ENCODE results near the gene ATR. TPM values are rescaled to one million over a fixed set of nuclear protein-coding genes. Genes with fewer than 3 reads are reported as not detected.

ATR gene
- total RNA-seq, 1 experiment from 2014 or later = 15.6 TPM

DNA sequence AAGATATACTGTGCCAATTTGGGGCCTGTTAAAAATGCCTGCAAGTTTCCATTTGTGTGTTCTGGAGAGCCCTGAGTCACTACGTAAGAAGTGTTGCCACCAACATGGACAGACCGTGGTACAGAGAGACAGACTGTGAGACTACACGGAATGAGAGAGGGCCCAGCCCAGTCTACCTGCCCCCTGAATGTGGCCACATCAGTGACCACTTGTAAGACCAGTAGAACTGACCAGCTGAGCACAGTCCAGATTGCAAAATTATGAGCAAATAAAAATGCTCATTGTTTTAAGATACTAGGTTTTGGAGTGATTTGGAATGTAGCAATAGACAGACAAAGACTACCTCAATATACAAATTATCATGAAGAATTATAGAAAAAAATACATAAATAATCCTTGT is 42.0 kb downstream of the ATR start:
- no peaks in the 10 kb centered on the region for H3K4me1 ChIP-seq (ENCODE audit: insufficient read depth, low read length)
- POLR2A ChIA-PET (ENCODE audit: unreplicated experiment) = no interaction called here
- CTCF ChIA-PET = no interaction called here
- ATAC-seq (no peak), DNase-seq (no peak)
- no peak overlapping the region for H3K4me3 ChIP-seq (ENCODE audit: low read length)
- H3F3A ChIP-seq (ENCODE audit: low read length, unreplicated experiment) = no peaks in the 10 kb centered on the region
- H4K20me1 ChIP-seq (ENCODE audit: low read length) = no peaks in the 10 kb centered on the region
- intact Hi-C loops (cut with micrococcal nuclease) = no loop called here
- no peaks in the 10 kb centered on the region for H3K27me3 ChIP-seq (ENCODE audit: low read length)
- no peaks in the 10 kb centered on the region for H3K9me2 ChIP-seq (replicated peaks; ENCODE audit: low read length)
- peaks cover 8% of the 10 kb centered on the region for H3K36me3 ChIP-seq (ENCODE audit: low read depth, low read length)
- no peak overlapping the region for H3K4me2 ChIP-seq (ENCODE audit: low read length)
- H3K79me2 ChIP-seq (ENCODE audit: low read length) = no peaks in the 10 kb centered on the region
- no peak overlapping the region for H2AFZ ChIP-seq (ENCODE audit: low read length)
- no peak for TF ChIP-seq EZH2 (IDR thresholded peaks at IDR 0.05; ENCODE audit: low read length, unreplicated experiment)
- no peak for TF ChIP-seq EZH2phosphoT487 (IDR thresholded peaks at IDR 0.05; ENCODE audit: borderline replicate concordance, low read length)
- TF ChIP-seq, protein P1, sequence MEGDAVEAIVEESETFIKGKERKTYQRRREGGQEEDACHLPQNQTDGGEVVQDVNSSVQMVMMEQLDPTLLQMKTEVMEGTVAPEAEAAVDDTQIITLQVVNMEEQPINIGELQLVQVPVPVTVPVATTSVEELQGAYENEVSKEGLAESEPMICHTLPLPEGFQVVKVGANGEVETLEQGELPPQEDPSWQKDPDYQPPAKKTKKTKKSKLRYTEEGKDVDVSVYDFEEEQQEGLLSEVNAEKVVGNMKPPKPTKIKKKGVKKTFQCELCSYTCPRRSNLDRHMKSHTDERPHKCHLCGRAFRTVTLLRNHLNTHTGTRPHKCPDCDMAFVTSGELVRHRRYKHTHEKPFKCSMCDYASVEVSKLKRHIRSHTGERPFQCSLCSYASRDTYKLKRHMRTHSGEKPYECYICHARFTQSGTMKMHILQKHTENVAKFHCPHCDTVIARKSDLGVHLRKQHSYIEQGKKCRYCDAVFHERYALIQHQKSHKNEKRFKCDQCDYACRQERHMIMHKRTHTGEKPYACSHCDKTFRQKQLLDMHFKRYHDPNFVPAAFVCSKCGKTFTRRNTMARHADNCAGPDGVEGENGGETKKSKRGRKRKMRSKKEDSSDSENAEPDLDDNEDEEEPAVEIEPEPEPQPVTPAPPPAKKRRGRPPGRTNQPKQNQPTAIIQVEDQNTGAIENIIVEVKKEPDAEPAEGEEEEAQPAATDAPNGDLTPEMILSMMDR (conservative IDR thresholded peaks at IDR 0.05; ENCODE audit: low read depth, low read length) = no peak
- no TSS peak for BruUV-seq (replicated peaks)
- no peaks in the 10 kb centered on the region for H3K9me3 ChIP-seq (ENCODE audit: low read length)
- no peak overlapping the region for H3K9ac ChIP-seq (ENCODE audit: low read length)
- H3K27ac ChIP-seq (ENCODE audit: low read length) = no peak overlapping the region

DNA sequence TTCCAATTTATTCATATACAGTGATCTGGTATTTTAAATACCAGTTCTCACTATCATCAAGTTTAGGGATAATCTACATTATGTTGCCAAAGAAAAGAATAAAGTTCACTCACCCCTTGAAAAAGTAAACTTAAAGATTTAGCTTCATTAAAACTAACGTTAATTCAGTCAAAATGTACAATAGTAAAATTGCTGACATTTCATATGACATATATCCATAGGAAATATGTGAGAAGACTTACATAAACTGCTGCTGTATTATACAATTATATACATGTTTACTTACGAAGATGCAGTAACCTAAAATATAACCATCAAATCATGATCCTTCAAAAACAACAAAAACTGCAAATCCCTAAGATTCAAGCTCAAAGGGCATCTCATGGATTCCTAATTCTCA is 44.0 kb downstream of the ATR start:
- no peaks in the 10 kb centered on the region for H3K4me1 ChIP-seq (ENCODE audit: insufficient read depth, low read length)
- no peak overlapping the region for H3K9ac ChIP-seq (ENCODE audit: low read length)
- ATAC-seq (no peak), DNase-seq (no peak)
- TF ChIP-seq EZH2phosphoT487 (IDR thresholded peaks at IDR 0.05; ENCODE audit: borderline replicate concordance, low read length) (no peak), EZH2 (IDR thresholded peaks at IDR 0.05; ENCODE audit: low read length, unreplicated experiment) (no peak)
- TF ChIP-seq, protein P1 (conservative IDR thresholded peaks at IDR 0.05; ENCODE audit: low read depth, low read length) = no peak
- no peaks in the 10 kb centered on the region for H3K9me2 ChIP-seq (replicated peaks; ENCODE audit: low read length)
- no peaks in the 10 kb centered on the region for H3F3A ChIP-seq (ENCODE audit: low read length, unreplicated experiment)
- H3K4me3 ChIP-seq (ENCODE audit: low read length) = no peak overlapping the region
- CTCF ChIA-PET = no interaction called here
- no peaks in the 10 kb centered on the region for H3K79me2 ChIP-seq (ENCODE audit: low read length)
- H3K27me3 ChIP-seq (ENCODE audit: low read length) = no peaks in the 10 kb centered on the region
- H3K36me3 ChIP-seq (ENCODE audit: low read depth, low read length) = peaks cover 8% of the 10 kb centered on the region
- H3K27ac ChIP-seq (ENCODE audit: low read length) = no peak overlapping the region
- BruUV-seq (replicated peaks) = no TSS peak
- no peak overlapping the region for H2AFZ ChIP-seq (ENCODE audit: low read length)
- no peaks in the 10 kb centered on the region for H3K9me3 ChIP-seq (ENCODE audit: low read length)
- POLR2A ChIA-PET (ENCODE audit: unreplicated experiment) = no interaction called here
- no peak overlapping the region for H3K4me2 ChIP-seq (ENCODE audit: low read length)
- intact Hi-C loops (cut with micrococcal nuclease) = no loop called here
- no peaks in the 10 kb centered on the region for H4K20me1 ChIP-seq (ENCODE audit: low read length)

DNA sequence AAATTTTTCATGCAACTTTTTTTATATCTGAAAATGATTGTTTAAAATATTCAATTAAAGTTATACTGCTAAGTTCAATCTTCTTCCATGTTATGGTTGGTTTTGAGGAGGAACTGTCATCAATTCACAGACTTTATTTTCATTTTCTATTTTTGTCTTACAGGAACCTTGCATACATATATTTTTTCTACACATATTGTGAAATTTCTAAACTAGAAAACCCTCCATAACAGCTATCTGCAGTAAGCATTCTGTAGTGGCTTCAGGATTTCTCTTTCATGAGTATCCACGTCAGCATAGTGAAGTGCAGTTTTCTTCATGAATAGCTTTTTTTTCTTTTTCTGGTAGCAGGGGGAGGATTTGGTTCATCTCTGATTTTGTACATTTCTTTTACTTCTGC is 48.2 kb downstream of the ATR start:
- Histone ChIP-seq H3K4me1 (ENCODE audit: insufficient read depth, low read length) (no peaks in the 10 kb centered on the region), H3K36me3 (ENCODE audit: low read depth, low read length) (peaks cover 8% of the 10 kb centered on the region), H3K9me3 (ENCODE audit: low read length) (no peaks in the 10 kb centered on the region), H2AFZ (ENCODE audit: low read length) (no peak overlapping the region), H3K4me2 (ENCODE audit: low read length) (no peak overlapping the region), H3K27ac (ENCODE audit: low read length) (no peak overlapping the region), H3K9me2 (replicated peaks; ENCODE audit: low read length) (no peaks in the 10 kb centered on the region), H4K20me1 (ENCODE audit: low read length) (no peaks in the 10 kb centered on the region), H3K4me3 (ENCODE audit: low read length) (no peak overlapping the region), H3K9ac (ENCODE audit: low read length) (no peak overlapping the region), H3F3A (ENCODE audit: low read length, unreplicated experiment) (no peaks in the 10 kb centered on the region), H3K27me3 (ENCODE audit: low read length) (no peaks in the 10 kb centered on the region), H3K79me2 (ENCODE audit: low read length) (no peaks in the 10 kb centered on the region)
- intact Hi-C loops (cut with micrococcal nuclease) = no loop called here
- DNase-seq (no peak), ATAC-seq (no peak)
- BruUV-seq (replicated peaks) = no TSS peak
- ChIA-PET CTCF (no interaction called here), POLR2A (ENCODE audit: unreplicated experiment) (no interaction called here)
- TF ChIP-seq EZH2phosphoT487 (IDR thresholded peaks at IDR 0.05; ENCODE audit: borderline replicate concordance, low read length) (no peak), EZH2 (IDR thresholded peaks at IDR 0.05; ENCODE audit: low read length, unreplicated experiment) (no peak)
- TF ChIP-seq, protein P1 (conservative IDR thresholded peaks at IDR 0.05; ENCODE audit: low read depth, low read length) = no peak
